H7 (cell line): Measurements from ENCODE around the gene TLK1. TPM values are rescaled to one million over a fixed set of nuclear protein-coding genes. Genes with fewer than 3 reads are reported as not detected.

ENCODE experiments used
- DNase-seq: peaks from one replicate; pipeline ENCODE4 v3.0.0; 2012
- H3K27me3 ChIP-seq: 2 replicates; pipeline ENCODE4 v1.6.0; 2011; ENCODE audit warnings: mild to moderate bottlenecking, low read length; ENCODE audit not compliant: control insufficient read depth, insufficient read depth
- H3K36me3 ChIP-seq: replicated peaks from 2 replicates; pipeline ENCODE4 v1.5.1; 2011; ENCODE audit warnings: low read length; ENCODE audit not compliant: control insufficient read depth, insufficient read depth
- H3K4me3 ChIP-seq: 2 replicates; pipeline ENCODE4 v1.5.1; 2011; ENCODE audit warnings: low read depth, mild to moderate bottlenecking, control low read depth, low read length, moderate library complexity; ENCODE audit not compliant: insufficient read depth
- total RNA-seq: library from RNA; depleted of rRNA; stranded (reverse); fragments of >200 nt; shearing (Covaris generic); gene quantifications from 2 replicates; pipeline ENCODE4 v1.2.3, GENCODE V29; 2014; rRNA removed

Gene TLK1
- total RNA-seq, result 14.1 and 22.6 TPM in 2 replicates

GRCh38 chr2:171160119-171160955, at the start of gene TLK1:
Gene TLK1 (minus strand): TSS chr2:171160893. CDS start chr2:171160428, 465 bp downstream.
- Histone ChIP-seq H3K27me3 (no peaks in the 10 kb centered on the region), H3K4me3 (peak within 1 kb of the TSS; percentile 99), H3K36me3 (no peaks in the 10 kb centered on the region)
- peak; percentile 90 for DNase-seq

DNA sequence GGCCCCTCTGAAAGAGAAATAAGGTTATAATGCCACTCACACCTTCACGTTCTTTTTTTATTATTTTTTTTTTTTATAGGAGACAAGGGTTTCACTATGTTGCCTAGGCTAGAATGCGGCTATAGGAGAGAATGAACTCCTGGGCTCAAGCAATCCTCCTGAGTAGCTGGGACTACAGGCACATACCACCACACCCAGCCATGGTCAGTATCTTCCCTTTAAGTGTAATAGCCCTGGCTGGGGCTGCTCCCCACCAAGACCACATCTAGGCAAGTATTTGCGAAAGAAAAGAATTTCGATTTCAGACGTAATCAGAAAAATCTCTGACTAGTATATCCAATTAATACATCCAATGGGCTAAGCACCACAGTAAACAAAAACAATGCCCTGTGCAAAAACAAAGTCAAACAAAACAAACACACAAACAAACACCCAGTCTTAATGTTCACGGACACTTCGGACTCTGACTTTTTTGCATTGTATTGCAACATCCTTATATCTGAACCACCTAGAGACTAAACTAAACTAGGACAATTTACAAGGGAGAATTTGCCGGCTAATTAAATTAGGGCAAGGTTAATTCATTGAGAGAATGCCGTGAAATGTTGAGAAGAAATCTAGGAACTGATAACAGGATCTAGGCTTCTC, 49.6 kb upstream of the TLK1 start:
- Histone ChIP-seq H3K36me3 (no peaks in the 10 kb centered on the region), H3K4me3 (no peak overlapping the region), H3K27me3 (no peaks in the 10 kb centered on the region)
- no peak for DNase-seq

DNA sequence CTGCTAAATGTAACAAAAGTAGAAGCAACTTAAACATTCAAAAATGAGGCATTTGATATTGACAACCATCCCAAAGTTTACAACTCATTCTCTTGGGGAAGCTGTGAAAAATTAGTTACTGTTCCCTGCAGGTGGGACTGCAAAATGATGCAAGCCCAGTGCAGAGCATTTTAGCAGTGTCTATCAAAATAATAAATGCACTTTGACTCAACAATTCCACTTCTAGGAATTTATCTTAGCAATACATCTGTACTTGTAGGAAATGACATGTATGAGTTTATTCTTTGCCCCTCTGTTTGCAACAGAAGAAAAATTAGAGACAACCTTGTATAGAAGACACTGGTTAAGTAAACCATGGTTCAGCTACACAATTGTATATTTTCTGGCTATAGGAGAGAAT, 48.0 kb upstream of the TLK1 start:
- DNase-seq, result no peak
- no peaks in the 10 kb centered on the region for H3K36me3 ChIP-seq
- no peaks in the 10 kb centered on the region for H3K27me3 ChIP-seq
- H3K4me3 ChIP-seq, result no peak overlapping the region

GRCh38 chr2:171206422-171207115, 45.9 kb upstream of the TLK1 start:
- H3K36me3 ChIP-seq, result no peaks in the 10 kb centered on the region
- DNase-seq, result no peak
- no peak overlapping the region for H3K4me3 ChIP-seq
- H3K27me3 ChIP-seq, result no peaks in the 10 kb centered on the region

- no peak overlapping the region for H3K4me3 ChIP-seq
- DNase-seq, result no peak
- no peaks in the 10 kb centered on the region for H3K27me3 ChIP-seq
- no peaks in the 10 kb centered on the region for H3K36me3 ChIP-seq
Observed at GRCh38 chr2:171205551-171205950, 44.9 kb upstream of the TLK1 start.

- Histone ChIP-seq H3K36me3 (no peaks in the 10 kb centered on the region), H3K4me3 (no peak overlapping the region), H3K27me3 (no peaks in the 10 kb centered on the region)
- no peak for DNase-seq
Observed at GRCh38 chr2:171201767-171202166, 41.1 kb upstream of the TLK1 start.

GRCh38 chr2:171201271-171201670, 40.6 kb upstream of the TLK1 start:
- DNase-seq, result no peak
- no peak overlapping the region for H3K4me3 ChIP-seq
- H3K27me3 ChIP-seq, result no peaks in the 10 kb centered on the region
- H3K36me3 ChIP-seq, result no peaks in the 10 kb centered on the region

- DNase-seq, result no peak
- H3K4me3 ChIP-seq, result no peak overlapping the region
- no peaks in the 10 kb centered on the region for H3K36me3 ChIP-seq
- no peaks in the 10 kb centered on the region for H3K27me3 ChIP-seq
Observed at GRCh38 chr2:171200469-171200868, 39.8 kb upstream of the TLK1 start.

DNA sequence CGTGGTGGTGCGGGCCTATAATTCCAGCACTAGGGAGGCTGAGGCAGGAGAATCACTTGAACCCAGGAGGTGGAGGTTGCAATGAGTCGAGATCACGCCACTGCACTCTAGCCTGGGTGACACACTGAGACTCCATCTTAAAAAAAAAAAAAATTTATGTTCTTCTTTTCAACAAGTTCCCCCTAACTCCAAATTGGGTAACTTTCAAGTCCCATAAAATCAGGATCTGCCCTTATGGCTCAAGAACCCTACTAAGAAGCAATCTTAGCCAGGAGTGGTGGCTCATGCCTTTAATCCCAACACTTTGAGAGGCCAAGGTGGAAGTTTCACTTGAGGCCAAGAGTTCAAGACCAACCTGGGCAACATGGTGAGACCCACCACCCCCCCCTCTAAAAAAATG, 30.3 kb upstream of the TLK1 start:
- DNase-seq, result no peak
- no peaks in the 10 kb centered on the region for H3K27me3 ChIP-seq
- H3K36me3 ChIP-seq, result no peaks in the 10 kb centered on the region

DNA sequence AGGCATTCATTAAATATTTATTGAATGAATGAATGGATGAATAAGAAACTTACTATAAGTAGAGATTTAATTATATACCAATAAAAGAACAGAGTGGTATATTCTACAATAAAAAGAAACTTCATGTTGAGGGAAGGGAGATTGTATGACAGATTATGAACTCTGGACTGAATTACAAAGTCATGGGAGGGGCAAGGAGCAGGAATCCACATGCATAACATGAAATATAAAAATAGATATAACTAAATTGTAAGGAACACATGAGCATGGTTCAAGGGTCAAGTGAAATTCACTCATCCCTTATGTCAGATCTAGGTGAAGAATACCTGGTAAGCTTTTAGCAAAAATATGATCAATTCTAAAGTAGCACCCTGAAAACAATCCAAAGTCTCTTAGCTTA, 27.1 kb upstream of the TLK1 start:
- Histone ChIP-seq H3K36me3 (no peaks in the 10 kb centered on the region), H3K4me3 (no peak overlapping the region), H3K27me3 (no peaks in the 10 kb centered on the region)
- no peak for DNase-seq

More for the DNA sequence above, 30.3 kb upstream of the TLK1 start:
- H3K4me3 ChIP-seq, result no peak overlapping the region

GRCh38 chr2:171187177-171187576, 26.5 kb upstream of the TLK1 start:
- Histone ChIP-seq H3K36me3 (no peaks in the 10 kb centered on the region), H3K27me3 (no peaks in the 10 kb centered on the region), H3K4me3 (no peak overlapping the region)
- DNase-seq, result no peak

- H3K36me3 ChIP-seq, result no peaks in the 10 kb centered on the region
- H3K4me3 ChIP-seq, result no peak overlapping the region
- H3K27me3 ChIP-seq, result no peaks in the 10 kb centered on the region
- no peak for DNase-seq
Observed at GRCh38 chr2:171185941-171186340, 25.2 kb upstream of the TLK1 start.

DNA sequence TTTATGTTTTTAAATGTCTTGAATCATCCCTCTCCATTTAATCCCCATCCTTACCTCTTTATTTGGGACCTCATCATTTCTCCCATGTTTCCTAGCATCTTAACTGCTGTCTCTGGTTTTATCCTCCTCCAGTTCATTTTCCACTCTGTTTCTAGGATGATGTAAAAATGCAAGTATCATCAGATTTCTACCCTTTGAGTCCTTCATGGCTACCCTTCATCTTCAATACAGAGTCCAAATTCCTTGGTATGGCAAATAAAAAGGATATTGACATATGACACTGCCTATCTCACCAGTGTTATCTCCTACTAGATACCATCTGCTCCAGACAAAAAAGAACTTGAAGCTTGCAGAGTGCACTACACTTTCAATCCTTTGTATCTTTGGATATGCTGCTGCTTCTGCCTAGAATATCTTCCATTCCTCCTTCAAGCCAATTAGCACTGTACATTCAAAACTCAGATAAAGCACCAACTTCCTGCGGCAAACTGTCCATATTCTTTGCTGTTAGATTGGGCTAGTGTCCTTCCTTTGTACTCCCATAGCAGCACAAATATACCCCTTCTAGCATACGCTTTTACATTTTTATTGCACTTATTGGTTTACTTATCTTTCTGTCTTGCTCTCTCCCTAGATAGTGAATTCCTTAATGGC, 24.6 kb upstream of the TLK1 start:
- H3K27me3 ChIP-seq, result no peaks in the 10 kb centered on the region
- no peak for DNase-seq
- no peaks in the 10 kb centered on the region for H3K36me3 ChIP-seq
- no peak overlapping the region for H3K4me3 ChIP-seq
